CD4-positive, alpha-beta T cell treated with Interleukin-21 for 1 hour (primary cell): ENCODE measurements around the gene OR2AT4.
"Not testable (repeated sequence)": the region's sequence is repeated elsewhere in the genome, so short reads cannot be mapped to it uniquely, and the experiment has no call there.

ENCODE experiments used
- DNase-seq: peaks from one replicate; pipeline ENCODE4 v3.0.0-alpha.2; 2020

The OR2AT4 gene

GRCh38 chr11:75096456-75097172, at the start of gene OR2AT4:
TSS of gene OR2AT4 (minus strand) at chr11:75096876.
- no peak for DNase-seq

GRCh38 chr11:75145972-75146519, 49.4 kb upstream of the OR2AT4 start:
- DNase-seq: no peak

GRCh38 chr11:75145196-75145971, 48.7 kb upstream of the OR2AT4 start:
- DNase-seq: no peak

- DNase-seq: no peak
Measured at GRCh38 chr11:75144716-75145014, 48.0 kb upstream of the OR2AT4 start.

GRCh38 chr11:75143420-75143731, 46.7 kb upstream of the OR2AT4 start:
- DNase-seq: no peak

GRCh38 chr11:75142714-75143419, 46.2 kb upstream of the OR2AT4 start:
- DNase-seq: peak; percentile 77

- no peak for DNase-seq
Measured at GRCh38 chr11:75141166-75141565, 44.5 kb upstream of the OR2AT4 start.

GRCh38 chr11:75140269-75141138, 43.8 kb upstream of the OR2AT4 start:
- DNase-seq: peak; percentile 76

- DNase-seq: no peak
Measured at GRCh38 chr11:75135651-75136050, 39.0 kb upstream of the OR2AT4 start.

GRCh38 chr11:75135021-75135650, 38.5 kb upstream of the OR2AT4 start:
- DNase-seq: no peak

GRCh38 chr11:75133976-75134375, 37.3 kb upstream of the OR2AT4 start:
- DNase-seq: no peak

GRCh38 chr11:75132080-75132479, 35.4 kb upstream of the OR2AT4 start:
- DNase-seq: no peak

- no peak for DNase-seq
Measured at GRCh38 chr11:75126564-75126963, 29.9 kb upstream of the OR2AT4 start.

GRCh38 chr11:75118577-75118976, 21.9 kb upstream of the OR2AT4 start:
- DNase-seq: no peak

GRCh38 chr11:75114465-75114864, 17.8 kb upstream of the OR2AT4 start:
- no peak for DNase-seq

GRCh38 chr11:75113030-75113429, 16.4 kb upstream of the OR2AT4 start:
- no peak for DNase-seq

GRCh38 chr11:75112200-75112599, 15.5 kb upstream of the OR2AT4 start:
- no peak for DNase-seq

- no peak for DNase-seq
Measured at GRCh38 chr11:75107187-75107586, 10.5 kb upstream of the OR2AT4 start.

GRCh38 chr11:75105967-75106681, 9.4 kb upstream of the OR2AT4 start:
- not testable (repeated sequence) for DNase-seq

GRCh38 chr11:75105462-75105925, 8.8 kb upstream of the OR2AT4 start:
- no peak for DNase-seq

GRCh38 chr11:75103380-75104026, 6.8 kb upstream of the OR2AT4 start:
- DNase-seq: no peak
